ENCODE measurements around the gene LDHAL6A.
"Not testable (repeated sequence)": the region's sequence is repeated elsewhere in the genome, so short reads cannot be mapped to it uniquely, and the experiment has no call there.

The LDHAL6A gene

DNA sequence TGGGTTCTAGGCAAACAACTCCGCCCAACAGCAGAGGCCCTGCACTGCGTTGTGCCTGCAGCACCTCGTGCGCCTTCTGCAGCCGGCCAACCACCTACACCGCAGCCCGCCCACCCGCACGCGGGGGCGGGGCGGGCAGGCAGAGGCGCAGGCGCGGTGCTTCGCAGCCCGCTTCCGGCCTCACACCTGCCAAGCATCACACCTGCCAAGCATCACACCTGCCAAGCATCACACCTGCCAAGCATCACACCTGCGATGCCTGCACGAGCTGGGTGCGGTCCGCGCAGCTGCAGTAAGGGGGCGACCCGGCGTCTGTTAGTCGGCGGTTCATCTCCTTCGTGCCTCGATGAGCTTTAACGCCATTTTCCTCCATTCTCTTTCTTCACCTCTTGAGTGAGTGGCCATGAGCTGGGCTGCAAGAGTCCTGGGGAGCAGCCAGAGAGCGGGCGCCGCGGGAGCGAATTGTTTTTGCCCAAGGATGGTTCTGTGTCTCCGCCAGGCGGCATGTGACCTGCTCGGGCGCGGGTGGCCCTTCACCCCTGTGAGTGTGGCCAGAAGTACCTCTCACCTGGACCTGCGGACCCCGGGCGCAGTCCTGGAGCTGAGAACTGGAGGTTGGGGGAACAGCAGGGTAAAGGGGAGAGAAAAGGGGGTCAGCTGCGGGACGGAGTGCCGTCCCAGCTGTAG lies at the start of gene LDHAL6A:
Gene LDHAL6A (plus strand): TSS at position 171 of the 687 bp plus-strand sequence. CDS start 825 bp downstream, outside the sequence.
- no peak for DNase-seq

DNA sequence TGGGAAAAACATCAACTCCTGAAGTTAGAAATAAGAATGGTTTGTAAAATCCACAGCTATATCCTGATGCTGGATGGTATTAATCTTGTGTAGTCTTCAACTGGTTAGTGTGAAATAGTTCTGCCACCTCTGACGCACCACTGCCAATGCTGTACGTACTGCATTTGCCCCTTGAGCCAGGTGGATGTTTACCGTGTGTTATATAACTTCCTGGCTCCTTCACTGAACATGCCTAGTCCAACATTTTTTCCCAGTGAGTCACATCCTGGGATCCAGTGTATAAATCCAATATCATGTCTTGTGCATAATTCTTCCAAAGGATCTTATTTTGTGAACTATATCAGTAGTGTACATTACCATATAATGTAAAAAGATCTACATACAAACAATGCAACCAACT lies 48.3 kb upstream of the LDHAL6A start:
- DNase-seq, result not testable (repeated sequence)

DNA sequence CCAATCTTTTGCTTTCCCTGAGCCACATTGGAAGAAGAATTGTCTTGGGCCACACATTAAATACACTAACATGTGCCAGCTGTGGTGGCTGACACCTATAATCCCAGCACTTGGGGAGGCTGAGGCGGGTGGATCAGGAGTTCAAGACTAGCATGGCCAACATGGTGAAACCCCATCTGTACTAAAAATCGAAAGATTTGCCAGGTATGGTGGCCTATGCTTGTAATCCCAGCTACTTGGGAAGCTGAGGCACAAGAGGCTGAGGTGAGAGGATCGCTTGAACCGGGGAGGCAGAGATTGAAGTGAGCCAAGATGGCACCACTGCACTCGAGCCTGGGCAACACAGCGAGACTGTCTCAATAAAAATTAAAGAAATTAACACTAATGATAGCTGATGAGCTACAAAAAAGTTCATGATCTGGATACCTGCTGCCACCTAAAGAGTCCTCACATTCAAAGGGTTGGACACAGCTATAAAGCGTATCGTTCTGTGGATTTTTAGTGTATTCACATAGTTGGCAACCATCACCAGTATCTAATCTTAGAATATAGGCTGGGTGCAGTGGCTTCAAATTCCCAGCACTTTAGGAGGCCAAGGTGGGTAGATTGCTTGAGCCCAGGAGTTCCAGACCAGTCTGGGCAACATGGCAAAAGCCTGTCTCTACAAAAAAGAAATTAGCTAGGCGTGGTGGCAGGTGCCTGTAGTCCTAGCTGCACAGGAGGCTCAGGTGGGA lies 46.9 kb upstream of the LDHAL6A start:
- DNase-seq, result no peak

DNA sequence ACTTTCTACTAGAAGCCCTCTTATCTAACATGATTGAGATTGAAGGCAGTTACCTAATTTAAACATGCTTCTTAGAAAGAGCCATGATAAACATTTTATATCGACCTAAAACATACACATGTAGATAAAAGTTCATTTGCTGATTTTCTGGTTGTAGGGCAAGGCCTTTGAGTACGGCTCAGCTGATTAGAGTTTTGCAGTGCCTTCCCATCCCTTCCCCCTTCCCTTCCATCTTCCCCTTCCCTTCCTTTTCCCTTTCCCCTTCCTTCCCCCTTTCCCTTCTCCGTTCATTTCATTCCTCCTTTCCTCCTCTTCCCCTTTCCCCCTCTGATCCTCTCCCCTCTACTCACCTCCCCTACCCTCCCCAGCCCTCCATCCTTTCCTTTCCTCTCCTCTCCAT lies 39.2 kb upstream of the LDHAL6A start:
- DNase-seq, result no peak

DNA sequence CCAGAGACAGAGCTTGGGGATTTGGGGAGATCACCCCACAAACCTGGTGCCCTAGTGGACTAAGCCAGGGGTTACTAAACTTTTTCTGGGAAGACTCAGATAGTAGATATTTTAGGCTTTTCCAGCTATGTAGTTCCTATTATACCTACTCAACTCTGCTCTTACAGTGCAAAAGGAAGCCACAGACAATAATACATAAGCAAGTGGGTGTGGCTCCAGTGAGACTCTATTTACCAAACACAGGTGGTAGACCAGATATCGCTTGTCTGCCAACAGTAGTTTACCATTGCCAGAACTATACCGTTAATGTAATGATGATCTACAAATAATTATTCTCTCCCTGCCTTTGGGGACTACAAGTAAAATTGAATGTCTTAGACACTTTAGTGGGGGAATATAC lies 36.6 kb upstream of the LDHAL6A start:
- DNase-seq, result no peak

DNA sequence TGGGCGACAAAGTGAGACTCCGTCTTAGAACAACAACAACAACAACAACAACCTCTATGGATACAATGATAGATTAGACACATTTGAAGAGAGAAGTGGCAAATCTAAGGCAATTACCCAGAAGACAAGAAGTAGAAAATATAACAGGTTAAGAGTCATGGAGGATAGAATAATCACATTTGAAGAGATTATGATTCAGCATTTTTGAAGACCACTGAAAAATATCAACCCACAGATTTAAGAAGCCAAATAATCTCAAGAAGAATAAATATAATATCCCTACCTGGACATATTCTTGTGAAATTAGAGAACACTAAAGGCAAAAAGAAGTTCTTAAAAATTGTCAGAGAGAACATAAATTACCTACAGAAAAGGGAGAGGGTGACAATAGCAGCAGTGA lies 35.6 kb upstream of the LDHAL6A start:
- no peak for DNase-seq

DNA sequence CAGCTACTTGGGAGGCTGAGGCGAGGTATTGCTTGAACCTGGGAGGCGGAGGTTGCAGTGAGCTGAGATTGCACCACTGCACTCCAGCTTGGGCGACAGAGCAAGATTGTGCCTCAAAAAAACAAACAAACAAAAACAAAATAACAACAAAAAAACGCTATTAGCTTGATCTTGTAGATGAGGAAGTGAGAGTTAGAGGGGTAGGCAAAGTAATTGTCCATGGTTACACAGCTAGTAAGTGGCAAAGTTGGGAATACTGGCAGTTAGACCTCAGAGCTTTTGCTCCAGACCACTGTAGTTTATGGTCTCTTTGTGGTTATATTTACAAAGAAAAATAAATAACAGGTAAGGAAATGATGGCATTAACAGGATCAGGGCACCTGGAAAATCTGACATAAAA lies 28.4 kb upstream of the LDHAL6A start:
- no peak for DNase-seq

DNA sequence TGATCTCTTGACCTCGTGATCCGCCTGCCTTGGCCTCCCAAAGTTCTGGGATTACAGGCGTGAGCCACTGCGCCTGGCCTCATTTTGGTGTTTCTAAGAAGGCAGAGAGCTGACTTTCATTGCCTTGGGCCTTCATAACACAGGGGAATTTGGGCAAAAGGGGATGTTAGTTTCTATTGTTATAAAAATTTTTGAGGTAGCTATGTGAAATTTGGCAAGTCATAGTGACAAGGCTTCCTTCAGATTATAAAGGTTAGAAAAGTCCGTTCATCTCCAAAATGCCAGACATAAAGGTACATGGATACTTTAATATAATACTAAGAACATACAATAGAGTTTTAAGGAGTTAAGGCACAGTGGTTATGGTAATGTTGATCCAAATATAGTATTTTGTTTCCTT lies 26.3 kb upstream of the LDHAL6A start:
- no peak for DNase-seq

DNA sequence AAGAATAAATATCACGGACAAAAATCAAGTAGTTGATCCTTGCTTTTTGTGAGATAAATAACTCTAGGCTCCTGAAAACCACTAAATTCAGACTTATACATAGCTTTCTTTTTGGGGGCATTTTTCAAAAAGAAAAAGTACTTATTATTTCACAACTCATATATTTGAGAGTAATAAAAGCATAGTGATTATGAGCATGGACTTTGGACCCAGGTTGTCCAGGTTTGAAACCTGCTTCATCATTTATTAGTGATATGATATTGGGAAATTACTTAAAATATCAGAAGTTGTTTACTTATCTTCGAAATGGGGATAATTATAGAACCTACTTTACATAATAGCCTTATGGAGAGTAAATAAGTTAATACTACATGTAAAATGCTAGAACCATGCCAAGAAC lies 17.0 kb upstream of the LDHAL6A start:
- no peak for DNase-seq

DNA sequence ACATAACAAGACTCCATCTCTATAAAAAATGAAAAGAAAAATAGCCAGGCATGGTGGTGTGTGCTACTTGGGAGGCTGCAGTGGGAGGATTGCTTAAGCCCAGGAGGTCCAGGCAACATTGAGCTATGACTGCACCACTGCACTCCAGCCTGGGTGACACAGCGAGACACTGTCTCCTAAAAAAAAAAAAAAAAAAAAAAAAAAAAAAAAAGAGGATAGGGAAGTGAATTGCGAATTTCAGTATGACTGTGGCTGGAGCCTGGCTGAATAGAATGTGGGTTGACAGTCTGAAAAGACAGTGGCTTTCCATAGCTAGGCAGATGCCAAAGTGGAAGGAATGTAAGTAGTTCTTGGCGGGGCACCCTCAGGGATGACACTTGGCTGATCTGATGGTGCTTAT lies 6.4 kb upstream of the LDHAL6A start:
- no peak for DNase-seq

DNA sequence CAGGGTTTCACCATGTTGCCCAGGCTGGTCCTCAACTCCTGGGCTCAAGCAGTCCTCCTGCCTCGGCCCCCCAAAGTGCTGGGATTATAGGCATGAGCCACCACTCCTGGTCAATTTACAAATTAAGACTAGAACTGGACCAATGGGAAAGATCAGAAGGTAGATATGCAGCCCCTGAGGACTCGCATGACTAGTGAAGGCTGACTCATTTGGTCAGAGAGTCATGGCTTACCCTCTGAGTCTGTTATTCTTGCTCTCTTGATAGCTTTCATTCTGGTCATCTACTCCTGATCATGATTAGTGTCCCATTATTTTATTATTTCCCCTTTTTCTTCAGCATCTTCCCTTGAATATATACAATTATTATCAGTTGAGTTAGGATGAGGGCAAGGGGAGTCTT lies 2.7 kb upstream of the LDHAL6A start:
- no peak for DNase-seq

DNA sequence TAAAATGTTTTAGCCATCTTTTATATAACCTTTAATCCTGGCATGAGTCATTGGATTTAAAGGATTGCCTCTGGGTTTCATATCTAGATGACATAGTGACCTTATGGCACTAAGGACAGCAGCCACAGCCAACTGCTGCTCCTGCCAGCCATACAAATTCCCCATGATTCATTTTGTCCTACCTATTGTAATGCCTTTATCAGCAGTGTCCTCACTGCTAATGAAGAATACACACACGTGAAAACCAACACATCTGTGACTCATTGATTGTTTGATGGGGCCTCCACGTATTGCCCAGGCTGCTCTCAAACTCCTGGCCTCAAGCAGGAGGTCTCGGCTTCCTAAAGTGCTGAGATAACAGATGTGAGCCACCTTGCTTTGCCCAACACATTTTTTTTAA lies 1.8 kb downstream of the LDHAL6A start:
- DNase-seq, result no peak

DNA sequence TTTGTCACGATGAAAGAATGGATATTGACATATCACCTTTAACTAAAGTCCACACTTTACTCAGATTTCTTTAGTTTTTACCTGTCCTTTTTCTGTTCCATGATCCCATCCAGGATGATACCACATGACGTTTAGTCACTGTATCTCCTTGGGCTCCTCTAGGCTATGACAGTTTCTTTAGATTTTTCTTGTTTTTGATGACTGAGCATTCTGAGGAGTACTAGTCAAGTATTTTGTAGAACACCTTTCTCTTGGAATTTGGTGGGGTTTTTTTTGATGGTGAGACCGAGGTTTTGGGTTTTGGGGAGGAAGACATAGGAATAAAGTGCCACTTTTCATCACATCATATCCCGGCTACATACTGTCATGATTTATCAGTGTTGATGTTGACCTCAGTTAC lies 4.0 kb downstream of the LDHAL6A start:
- no peak for DNase-seq

DNA sequence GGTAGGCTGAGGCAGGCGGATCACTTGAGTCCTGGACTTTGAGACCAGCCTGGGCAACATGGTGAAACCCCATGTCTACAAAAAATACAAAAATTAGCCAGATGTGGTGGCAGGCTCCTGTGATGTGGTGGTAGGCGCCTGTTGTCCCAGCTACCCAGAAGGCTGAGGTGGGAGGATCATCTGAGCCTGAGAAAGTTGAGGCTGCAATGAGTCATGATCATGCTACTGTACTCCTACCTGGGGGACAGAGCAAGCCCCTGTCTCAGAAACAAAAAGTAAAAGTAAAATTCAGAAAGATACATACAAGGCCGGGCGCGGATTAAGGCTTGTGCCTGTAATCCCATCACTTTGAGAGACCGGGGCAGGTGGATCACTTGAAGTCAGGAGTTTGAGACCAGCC lies 6.3 kb downstream of the LDHAL6A start:
- DNase-seq, result no peak

DNA sequence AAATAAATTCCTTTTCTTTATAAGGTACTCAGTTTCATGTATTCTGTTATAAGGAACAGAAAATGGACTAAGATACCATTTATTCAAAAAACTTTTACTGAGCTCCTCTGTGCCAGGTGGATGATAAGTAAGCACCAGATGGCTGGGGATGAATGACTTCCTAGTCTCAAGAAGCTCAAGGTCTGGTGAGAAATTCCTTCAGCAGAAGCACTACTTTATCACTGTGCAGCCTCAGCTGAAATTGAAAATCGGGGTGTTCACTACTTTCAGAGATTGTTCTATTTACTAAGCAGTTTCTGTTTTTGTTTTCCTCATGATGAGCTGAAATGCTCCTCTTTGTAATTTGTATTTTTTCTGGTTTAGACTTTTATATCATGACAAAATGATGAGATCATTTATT lies 7.8 kb downstream of the LDHAL6A start:
- DNase-seq, result no peak

DNA sequence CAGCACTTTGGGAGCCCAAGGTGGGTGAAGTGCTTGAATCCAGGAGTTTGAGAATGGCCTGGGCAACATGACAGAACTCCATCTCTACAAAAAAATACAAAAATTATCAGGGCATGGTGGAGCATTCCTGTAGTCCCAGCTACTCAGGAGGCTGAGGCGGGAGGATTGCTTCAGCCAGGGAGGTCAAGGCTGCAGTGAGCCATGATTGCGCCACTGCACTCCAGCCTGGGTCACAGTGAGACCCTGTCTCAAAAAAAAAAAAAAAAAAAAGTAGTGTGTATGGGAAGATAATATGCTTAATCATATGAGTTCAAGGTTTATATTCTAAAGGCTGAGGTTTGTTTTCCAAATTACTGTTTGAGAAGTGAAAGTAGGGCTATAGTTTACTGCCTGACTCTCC lies 10.7 kb downstream of the LDHAL6A start:
- no peak for DNase-seq

DNA sequence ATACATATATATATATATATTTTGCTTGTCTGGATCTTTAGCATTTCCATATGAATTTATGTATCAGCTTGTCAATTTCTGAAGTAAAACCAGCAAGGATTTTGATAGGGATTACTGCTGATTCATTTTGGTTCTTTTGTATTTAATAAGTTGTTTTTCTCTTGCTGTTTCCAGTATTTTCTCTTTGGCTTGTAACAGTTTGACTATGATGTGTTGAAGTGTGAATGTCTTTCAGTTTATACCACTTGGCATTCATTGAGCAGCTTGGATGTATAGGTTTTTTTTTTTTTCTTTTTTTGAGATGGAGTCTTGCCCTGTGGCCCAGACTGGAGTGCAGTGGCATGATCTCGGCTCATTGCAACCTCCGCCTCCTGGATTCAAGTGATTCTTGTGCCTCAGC lies 12.4 kb downstream of the LDHAL6A start:
- no peak for DNase-seq

DNA sequence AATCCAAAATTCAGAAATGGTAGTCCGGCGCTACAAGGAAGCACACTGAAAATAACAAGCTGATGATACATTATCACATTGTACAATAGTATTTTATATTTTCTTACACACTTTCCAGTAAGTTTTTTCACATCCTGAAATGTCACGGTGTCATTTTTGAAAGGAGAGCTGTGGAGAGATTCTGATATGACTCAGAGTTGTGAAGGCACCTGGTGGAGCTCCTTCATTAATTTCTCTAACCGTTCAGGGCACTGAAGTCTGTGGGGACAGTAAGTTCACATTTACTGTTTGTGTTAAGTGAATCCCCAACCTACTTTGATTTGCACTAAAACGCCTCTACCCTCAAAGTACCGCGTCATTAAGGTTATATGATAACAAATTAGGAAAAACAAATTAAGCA lies 13.3 kb downstream of the LDHAL6A start:
- DNase-seq, result no peak

DNA sequence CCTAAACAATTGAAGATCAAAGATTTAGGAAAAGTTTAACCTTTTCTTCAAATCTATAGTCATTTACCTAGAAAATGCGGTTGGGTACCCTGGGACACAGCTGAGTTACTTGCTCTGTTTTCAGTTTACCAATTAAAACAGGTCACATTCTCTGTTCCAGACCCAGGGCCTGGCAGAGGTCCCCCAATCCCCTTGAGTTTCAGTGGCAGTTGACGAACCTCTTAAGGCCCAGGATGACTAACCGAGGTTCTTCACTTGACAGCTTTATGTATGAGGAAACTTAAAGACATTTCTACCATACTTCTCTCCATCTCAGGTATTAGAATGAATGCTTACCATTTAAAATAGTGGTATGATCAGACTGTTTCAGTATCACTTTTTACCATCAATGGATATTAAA lies 16.3 kb downstream of the LDHAL6A start:
- no peak for DNase-seq

DNA sequence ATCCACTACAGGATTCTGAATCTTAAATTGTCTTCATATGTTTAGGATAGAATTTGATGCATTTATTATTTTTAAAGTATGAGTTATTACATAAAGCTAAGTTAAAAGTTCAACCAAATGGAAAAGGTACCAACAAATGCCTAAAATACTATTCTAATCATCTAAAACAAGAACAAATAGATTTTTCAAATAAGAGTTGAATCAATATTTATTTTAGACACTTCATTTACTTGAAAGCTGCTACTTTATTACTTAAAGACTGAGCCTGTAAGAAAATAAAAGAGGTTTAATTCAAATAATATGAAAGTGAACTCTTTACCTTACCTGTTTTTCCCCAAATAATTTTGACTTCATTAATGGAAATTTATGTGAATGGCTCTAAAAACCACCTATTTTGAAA lies 16.9 kb downstream of the LDHAL6A start:
- no peak for DNase-seq

DNA sequence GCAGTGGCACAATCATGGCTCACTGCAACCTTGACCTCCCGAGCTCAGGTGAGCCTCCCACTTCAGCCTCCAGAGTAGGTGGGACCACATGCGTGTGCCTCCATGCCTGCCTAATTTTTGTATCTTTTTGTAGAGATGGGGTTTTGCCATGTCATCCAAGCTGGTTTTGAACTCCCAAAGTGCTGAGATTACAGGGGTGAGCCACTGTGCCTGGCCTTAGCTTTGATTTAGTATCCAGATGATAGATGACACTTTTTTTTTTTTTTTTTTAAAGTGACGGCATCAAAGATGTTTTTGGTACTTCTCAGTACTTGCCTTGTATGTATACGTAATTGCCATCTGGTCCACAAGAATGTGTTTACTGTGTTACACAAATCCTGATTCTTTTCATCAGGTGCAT lies 23.4 kb downstream of the LDHAL6A start:
- no peak for DNase-seq

DNA sequence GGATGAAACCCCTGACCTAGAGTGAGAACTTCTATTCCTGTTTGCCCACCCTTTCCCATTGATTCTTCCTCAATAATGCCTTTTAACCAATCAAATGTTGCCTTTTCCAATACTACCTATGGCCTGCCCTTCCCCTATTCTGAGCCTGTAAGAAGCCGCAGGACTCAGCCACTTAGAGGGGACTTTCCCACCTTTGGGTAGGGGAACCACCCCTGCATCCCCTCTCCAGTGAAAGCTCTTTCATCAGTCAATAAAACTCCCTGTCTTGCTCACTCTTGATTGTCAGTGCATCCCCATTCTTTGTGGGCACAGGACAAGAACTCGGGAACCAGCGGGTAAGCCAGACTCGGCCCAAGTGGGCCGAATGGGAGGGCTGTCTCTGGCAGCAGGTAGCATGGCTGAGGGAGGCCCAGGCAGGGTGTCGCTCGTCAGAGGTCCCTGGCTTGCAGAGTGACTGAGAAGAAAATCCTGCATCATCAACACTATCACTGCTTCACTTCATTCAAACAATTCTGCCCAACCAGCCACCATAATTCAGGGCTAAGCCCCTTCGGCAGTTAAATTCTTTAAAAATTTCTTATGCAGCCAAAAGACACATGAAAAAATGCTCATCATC lies 30.4 kb downstream of the LDHAL6A start:
- DNase-seq, result no peak

DNA sequence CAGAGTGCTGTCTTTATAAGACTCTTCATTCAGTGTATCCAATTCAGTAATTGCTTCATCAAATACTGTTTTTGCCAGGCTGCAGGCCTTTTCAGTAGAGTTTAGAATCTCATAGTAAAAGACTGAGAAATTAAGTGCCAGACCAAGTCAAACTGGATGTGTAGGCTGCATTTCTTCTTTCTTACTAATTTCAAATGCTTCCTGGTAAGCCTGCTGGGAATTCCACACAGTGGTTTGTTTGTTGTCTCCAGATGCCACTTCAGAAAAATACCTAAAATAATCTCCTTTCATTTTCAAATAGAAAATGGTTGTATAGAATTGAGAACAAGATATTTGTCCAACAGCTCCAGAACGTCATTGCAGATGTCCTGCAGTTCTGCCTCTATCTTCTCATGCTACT lies 34.7 kb downstream of the LDHAL6A start:
- no peak for DNase-seq

DNA sequence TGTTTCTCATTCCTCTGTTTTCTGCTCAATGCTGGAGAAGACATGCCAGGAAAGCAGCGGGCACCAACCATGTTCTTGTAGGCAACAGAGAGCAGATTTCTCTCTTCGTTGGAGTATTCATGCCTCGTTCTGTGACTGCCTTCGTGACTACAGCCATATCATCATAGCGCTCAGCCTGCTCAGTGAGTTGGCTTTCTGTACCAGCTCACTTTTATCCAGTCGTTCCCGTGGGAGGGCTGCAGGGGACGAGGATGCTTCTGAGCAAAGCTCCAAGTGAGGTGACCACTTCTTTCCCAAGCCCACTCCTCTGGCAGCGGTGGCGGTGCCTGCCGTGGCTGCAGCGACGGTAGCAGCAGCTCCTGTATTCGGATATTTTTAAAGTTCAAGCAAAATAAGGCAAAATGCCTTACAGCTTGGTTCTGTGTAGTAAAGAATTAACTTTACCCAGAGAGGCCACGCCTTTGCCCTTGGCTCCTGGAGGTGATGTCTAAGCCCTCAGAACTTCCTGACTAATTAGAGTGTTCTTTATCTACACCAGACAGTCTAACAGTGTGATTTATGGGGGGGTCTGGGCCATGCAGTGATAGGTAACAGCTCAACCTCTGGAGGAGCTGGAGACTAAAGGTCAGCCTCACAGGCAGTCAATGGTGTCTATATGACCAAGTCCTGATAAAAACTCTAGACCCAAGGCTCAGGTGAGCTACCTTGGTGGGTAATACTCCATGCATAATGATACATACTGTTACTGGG lies 35.3 kb downstream of the LDHAL6A start:
- DNase-seq, result no peak
